ENCODE data around the gene HS6ST1.
"Not testable (repeated sequence)": the region's sequence is repeated elsewhere in the genome, so short reads cannot be mapped to it uniquely, and the experiment has no call there.

HS6ST1 gene

DNA sequence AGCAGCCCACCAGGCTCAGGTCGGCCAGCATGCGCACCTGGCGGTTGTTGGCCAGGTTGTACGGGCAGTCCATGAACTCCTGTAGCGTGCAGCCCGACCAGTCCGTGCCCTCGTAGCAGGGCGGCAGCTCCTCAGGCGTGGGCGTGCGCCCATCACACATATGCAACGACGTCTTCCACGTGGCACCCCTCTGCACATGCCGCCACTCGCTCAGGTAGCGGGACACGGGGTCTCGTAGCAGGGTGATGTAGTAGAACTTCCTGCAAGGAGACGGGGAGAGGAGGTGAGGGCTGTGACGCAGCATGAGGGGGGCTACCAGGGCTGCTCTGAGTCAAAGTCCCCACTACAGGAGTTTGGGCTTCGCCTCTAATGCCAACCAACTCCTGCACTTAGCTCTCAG, 50.1 kb downstream of the HS6ST1 start:
- DNase-seq (ENCODE audit: low read depth), result not testable (repeated sequence)

DNA sequence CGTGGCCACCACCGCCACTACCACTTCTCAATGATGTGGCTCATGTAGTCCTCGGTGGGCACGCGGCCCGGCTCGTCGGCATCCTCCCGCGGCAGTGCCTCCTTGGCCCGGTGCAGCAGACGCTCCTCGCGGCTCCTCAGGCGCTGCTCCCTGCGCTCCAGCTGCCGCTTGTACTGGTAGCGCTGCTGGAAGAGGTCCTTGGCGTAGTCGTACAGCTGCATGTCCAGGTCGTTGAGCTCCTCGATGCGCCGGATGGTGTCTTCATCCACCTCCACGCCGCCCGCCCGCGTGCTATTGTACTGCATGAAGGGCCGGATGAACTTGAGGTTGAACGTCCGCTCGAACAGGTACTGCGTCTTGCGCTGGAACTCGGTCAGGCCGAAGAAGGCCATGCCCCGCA, 50.5 kb downstream of the HS6ST1 start:
- DNase-seq (ENCODE audit: low read depth), result not testable (repeated sequence)

DNA sequence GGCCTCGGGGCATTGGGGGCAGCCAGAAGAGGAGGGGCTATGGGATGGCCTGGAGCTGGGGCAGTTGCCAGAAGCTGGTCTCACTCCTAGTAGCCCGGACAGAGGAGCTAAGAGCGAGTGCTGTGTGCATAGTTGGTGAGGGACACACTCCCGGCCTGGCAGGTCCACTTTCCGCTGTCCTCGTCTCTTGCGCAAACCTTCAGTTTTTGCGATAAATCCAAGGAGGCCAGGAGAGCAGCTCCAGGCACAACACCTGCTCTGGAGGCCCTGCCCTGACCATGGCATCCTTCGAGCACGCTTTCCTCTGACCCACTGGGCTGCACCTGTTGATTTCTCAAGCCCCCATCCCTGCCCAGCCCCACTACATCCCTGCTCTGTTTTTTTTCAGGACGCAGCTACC, 51.0 kb downstream of the HS6ST1 start:
- DNase-seq (ENCODE audit: low read depth), result not testable (repeated sequence)

DNA sequence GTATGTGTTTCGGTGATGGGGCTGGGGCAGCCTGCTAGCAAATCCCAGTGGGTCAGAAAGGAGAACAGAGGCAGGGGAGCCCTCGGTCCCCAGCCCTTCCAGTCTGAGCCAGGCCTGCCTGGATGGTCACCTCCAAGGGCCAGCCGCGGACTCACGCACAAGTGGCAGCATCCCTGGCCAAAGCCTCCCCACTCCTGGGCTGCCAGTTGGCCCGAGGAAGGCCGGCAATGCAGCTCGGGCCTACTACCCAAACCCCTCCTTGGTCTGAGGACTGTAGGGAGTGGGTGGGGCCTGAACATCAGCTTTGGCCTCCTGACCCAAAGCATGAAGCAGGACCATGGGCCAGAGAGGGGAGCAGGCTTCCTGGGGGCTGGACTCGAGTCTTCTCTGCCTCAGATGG, 51.5 kb downstream of the HS6ST1 start:
- DNase-seq (ENCODE audit: low read depth), result not testable (repeated sequence)

DNA sequence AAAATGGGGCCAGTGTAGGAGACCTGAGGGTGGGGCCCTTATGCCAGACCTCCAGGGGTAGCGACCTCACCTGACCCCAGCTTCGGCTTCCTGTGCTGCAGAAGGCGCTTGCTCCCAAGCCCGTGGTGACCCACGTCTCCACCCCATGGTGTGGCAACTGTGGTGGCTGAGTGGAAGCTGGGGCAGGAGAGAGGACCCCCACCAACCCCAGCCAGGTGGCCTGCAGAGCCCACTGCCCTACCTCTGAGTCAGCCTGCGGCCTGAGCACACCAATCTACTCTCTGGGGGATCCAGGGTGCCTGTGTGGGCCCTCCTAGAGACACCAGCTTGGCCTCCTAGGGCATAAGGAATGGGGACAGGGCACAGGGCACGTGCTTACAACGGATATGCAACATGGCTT, 52.2 kb downstream of the HS6ST1 start:
- DNase-seq (ENCODE audit: low read depth), result not testable (repeated sequence)

DNA sequence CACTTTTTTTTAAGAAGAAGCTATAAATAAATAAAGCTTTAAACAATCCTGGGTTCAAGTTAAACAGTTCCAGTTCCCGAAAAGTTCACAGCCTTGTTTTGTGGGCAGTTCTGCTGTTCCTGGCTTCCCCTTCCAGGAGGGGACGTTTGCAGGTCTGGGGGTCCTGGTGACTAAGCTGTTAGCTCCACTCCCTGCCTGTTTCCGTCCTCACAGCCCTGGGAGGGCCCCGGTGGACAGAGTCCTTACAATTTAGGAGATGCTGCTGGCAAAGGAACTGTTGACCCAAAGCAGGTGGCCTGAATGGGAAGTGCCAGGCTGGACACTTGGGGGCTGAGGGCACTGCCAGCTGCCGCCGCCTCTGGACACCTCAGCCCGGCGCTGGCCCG, 53.1 kb downstream of the HS6ST1 start:
- not testable (repeated sequence) for DNase-seq (ENCODE audit: low read depth)

DNA sequence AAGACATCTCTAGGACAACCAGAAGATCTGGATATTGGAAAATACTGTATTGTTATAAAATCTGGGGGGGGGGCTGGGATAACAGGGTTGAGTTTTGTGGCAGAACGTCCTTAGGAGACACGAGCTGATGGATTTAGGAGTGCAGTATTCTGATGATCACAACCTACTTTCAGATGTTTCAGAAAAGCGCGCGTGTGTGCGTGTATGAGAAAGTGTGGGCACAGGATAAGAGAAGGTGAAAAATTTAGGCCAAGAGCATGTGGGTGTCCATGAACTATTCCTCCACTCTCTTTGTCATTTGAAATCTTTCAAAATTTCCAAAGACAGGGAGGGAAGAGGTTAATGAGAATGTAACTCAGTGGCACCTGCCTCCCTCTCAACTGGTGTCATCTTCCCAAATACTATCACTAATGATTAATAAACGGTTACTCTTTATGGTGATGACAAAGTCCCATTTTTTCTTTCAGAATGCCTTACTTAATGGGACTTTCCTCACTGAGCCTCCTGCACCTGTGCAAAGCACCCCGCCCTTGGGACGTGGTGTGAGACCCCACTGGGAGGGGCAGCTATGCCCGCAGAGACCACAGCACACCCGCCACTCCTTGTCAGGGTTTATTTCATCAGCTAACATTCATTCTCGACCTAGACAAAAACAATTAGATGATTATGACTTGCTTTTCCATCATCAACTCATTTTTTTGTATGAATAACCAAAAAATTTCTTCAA, 53.6 kb downstream of the HS6ST1 start:
- DNase-seq (ENCODE audit: low read depth), result no peak

DNA sequence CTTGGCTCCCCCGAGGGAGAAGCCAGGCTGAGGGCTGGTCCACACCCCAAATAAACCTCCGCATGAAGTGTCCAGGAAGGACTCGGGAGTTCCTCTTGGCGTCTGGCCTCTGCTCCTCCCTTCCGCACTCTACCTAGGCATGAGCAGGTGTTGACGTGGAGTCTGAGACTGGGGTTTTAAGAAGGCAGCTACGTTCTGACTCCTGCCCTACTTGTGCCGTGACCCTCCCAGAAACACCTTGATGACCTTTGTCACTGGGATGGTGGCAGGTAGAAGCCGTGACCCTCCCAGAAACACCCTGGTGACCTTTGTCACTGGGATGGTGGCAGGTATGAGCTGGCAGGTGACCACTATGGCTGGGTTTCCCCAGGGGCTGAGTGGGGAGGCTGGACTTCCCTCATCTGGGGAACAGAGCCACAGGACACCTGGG, 54.8 kb downstream of the HS6ST1 start:
- DNase-seq (ENCODE audit: low read depth), result no peak

DNA sequence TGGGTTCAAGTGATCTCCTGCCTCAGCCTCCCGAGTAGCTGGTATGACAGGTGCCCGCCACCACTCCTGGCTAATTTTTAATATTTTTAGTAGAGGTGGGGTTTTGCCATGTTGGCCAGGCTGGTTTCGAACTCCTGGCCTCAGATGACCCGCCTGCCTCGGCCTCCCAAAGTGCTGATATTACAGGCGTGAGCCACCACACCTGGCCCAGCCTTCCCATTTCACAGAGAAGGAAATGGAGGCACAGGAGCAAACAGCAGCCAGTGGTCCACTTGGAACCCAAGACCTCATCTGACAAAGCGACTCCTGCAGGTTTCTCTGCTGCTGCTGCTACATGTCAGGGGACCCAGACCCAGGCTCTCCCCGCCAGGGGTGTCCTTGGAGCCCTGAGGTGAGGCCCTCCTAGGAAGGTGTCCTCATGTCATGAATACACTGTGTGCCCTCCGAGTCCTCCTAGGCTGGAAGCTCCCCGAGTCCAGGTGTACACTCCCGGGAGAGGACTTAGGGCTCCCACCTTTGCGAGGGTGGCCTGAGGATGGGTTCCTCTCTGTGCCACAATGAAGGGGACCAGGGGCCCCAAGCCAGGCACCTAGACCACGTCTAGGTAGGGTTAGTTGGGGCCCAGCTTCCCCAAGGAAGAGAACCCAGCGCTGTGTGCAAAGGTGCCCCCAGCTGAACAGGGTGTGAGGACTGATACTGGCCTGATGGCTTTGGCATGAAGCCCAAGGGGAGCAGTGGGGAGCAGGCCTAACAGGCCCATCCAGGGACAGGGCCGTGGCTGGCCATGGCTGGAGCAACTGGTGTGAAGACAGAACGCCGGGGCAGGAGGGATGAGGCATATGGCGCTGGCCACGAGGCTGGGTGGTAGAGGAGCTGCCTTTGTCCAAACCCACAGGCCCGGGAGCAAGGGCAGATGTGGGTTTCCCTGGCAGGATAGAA, 56.1 kb downstream of the HS6ST1 start:
- no peak for DNase-seq (ENCODE audit: low read depth)

DNA sequence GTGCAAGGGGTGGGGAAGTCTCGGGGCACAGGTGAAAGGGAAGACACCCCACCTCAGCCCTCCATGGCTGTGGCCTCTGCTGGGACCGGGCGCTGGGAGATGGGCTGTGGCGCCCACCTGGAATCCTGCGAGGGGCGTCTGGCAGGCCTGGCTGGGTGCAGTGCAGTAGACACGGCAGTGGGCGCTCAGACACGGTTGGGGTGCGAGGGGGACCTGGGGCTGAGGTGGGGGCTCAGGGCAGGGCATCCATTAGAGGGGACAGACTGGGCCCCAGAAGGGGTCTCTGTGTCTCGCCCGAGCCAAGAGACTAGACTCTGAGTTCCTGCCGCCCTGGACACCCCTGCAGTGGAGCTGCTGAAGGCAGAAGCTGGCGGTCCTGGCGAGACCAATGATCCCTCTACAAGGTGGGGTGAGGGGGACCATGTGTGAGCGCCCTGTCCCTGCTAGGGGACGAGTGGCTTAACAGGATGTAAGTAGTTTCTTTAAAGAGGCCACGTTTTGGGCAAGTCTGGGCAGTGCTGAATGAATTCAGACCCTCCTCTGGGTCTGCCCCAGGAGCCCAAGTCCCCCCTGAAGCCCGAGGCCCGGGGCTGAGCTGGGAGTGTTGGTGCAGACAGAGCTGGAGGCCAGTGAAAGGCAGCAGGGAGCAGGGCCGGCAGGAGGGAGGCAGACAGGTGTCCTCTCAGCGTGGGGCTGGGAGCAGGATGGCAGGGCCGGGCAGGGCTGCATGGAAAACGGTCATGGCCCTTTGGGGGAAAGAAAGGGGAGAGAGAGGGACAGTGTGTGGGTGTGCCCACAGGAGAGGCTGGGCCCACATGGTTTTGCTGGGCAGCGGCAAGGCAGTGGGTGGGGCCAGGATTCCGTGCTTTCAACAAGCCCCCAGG, 57.2 kb downstream of the HS6ST1 start:
- DNase-seq (ENCODE audit: low read depth), result no peak

DNA sequence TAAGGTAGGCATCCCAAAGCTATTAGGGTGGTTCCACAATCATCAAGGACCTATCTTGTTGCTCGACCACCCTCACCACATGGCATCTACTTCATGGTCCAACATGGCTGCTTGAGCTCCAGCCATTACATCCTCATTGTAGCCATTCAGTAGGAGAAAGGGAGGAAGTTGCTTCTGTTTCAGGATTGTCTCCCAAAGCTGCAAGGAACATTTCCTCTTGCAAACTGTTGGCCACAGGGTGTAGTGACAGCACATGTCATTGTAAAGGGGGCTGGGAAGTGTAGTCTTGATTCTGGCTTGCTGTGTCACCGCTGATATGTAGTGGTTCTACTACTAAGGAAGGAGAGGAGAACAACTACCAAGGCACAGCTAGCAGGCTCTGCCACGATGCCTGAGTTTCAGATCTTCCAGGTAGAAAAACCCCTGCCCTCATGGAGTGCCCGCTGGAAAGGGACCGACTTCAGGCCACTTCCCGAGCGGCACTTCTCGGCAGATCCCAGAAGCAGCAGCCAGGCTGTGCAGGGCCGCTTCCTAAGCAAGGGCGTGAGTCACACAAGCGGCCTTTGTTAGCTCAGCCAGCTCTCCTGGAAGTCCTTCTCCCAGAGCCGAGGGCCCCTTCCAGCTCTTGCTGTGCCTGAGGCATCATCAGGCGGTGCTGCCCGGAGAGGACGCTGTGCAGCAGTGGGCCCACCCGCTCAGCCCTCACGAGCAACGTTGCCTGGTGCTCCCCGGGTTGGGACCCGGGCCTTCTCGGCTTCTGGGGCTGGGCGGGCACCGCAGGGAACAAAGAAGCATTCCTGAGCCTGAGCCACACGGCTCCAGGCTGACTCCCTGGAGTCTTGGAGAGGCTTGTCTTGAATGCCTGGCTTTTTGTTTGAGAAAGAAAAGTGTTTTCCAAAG, 58.2 kb downstream of the HS6ST1 start:
- DNase-seq (ENCODE audit: low read depth), result no peak

DNA sequence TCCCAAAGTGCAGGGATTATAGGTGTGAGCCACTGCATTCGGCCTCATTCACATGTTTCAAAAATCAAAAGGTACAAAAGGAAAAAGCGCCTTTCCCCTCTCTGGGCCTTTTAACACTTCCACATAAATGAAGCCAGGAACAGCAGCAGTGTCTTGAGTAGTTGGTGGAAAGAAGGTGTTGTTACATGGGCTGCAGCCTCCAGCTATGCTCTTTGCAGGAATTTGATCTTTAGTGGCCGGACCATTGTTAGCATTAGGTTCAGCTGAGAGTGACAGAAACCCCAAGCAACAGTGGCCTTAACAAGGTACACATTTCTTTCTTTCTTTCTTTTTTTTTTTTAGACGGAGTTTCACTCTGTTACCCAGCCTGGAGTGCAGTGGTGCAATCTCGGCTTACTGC, 59.1 kb downstream of the HS6ST1 start:
- DNase-seq (ENCODE audit: low read depth), result no peak

DNA sequence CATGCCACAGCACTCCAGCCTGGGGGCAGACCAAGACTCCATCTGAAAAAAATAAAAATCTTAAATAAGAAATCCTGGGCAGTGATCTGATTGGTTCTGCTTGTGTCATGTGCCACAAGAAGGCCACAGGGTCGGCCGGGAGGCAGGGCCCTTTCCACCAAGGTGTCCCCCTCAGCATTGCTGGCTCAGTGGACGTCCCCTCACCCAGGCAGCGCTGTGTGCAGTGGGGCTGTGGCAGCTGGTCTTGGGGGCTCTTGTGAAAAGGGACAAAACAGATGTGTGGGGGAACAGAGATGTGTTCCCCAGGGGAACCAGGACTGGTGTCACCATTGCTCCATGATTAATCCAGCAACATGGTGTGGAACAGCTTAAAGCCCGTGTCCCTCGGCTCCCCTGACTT, 60.5 kb downstream of the HS6ST1 start:
- no peak for DNase-seq (ENCODE audit: low read depth)

DNA sequence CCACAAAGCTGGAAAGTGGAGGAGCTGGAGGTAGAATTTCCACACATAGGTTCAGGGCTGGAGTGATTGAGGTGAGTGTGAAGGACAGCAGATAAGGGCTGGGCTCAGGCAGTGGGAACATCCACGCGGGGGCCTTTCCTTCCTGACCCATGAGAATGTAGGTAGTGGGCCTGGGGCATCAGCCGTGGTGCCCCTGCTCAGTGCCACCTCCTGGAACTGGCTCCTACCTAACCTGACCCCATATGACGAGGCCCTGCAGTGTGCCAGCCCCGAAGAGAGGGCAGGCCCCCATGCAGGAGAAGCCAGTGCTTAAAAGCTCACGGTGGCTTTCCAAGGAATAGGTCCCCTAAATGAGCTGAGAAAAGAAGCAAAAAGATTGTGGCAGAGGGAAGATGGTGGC, 66.2 kb downstream of the HS6ST1 start:
- no peak for DNase-seq (ENCODE audit: low read depth)

DNA sequence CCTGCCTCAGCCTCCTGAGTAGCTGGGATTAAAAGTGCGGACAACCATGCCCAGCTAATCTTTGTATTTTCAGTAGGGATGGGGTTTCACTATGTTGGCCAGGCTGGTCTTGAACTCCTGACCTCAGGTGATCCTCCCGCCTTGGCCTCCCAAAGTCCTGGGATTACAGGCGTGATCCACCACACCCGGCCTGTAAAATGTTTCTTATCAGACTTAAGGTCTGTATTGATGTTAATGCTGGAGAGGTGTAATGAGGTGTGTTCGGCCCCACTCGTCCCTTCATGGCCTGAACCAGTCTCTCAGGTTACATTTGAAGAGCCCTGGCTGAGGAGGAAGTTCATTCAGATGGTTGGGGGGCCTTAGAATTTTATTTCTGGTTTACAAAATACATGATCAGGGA, 66.6 kb downstream of the HS6ST1 start:
- not testable (repeated sequence) for DNase-seq (ENCODE audit: low read depth)

DNA sequence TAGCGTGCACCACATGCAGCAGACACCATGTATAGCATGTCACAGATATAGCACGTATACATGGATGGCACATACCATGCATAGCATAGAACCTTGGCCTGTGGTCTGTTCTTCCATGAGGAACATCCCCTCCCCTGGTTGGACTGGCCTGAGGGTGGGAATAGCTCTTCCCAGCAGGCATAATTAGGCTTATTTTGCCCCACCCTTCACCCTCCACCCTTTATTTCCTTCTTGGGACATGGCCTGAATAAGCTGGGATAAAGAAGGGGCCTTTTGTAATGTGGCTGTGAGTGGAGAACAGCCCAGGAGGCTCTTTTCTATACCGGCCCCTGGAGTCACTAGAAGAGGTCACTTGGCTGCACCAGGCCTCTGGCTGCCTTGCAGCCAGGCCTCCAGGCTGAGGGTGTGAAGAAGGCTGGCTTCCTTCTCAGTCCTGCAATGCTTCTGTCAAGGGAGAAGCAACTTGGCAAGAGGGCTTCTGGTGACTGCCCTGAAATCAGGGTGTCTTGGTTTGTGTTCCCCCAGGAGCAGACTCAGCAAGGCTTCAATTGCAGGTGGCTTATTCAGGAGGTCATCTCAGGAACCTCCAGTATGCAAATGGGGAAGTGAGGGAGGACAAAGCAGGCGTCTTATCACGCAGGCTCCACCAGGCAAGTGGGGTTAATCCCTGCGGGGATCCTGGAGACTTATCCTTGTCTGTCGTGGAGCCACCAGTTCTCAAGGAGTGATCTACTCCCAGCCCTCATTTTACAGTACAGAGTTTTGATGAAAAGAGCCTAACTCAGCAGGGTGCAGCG, 68.2 kb downstream of the HS6ST1 start:
- DNase-seq (ENCODE audit: low read depth), result no peak

DNA sequence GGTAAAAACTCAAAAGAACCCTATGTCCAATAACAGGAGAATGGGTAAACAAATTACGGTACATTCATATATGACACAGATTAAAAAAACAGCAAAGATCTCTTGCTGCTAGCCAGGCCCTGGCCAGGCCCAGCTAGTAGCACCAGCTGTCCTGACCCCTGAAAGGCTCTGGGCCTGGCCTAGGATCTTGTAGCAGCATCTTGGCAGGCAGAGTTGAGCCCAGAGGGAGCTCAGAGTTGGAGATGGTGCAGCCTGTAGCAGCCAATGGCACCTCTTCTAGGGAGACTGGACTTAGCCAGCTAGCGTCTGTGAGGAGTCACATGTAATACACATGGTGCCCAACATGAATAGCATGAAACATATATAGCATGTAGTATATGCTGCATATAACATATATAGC, 69.1 kb downstream of the HS6ST1 start:
- DNase-seq (ENCODE audit: low read depth), result no peak

DNA sequence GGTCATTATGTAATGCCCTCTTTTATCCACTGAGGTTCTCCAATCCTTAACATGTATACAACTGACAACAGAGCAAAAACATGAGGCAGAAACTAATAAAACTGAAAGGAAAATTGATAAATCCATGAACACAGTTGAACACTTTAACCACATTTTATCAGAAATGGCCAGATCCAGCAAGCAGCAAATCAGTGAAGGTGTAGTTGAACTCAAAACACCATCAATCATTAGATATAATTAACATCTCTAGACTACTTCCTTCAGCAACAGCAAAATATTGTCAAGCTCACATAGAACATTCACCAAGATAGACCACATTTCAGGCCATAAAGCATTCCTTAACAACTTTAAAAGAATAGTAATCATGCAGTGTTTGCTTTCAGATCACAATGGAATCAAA, 72.9 kb downstream of the HS6ST1 start:
- DNase-seq (ENCODE audit: low read depth), result no peak

DNA sequence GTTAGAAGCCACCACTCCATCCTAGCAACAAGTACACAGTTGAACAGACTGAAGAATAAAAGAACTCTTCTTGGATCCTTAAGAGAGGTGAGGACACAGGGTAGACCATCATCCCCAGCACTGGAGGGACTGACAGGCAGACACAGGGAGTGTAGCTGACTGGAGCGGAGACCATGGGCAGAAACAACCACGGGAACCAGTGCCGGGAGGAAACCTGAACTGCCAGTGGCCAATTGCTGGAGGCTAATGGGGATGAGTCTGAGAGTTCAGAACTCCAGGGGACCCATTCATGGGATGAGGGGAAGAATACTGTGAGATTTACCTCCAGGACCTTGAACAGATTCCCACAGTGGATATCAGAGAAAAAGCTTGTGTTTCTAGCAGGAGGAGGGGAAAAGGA, 76.8 kb downstream of the HS6ST1 start:
- DNase-seq (ENCODE audit: low read depth), result no peak

DNA sequence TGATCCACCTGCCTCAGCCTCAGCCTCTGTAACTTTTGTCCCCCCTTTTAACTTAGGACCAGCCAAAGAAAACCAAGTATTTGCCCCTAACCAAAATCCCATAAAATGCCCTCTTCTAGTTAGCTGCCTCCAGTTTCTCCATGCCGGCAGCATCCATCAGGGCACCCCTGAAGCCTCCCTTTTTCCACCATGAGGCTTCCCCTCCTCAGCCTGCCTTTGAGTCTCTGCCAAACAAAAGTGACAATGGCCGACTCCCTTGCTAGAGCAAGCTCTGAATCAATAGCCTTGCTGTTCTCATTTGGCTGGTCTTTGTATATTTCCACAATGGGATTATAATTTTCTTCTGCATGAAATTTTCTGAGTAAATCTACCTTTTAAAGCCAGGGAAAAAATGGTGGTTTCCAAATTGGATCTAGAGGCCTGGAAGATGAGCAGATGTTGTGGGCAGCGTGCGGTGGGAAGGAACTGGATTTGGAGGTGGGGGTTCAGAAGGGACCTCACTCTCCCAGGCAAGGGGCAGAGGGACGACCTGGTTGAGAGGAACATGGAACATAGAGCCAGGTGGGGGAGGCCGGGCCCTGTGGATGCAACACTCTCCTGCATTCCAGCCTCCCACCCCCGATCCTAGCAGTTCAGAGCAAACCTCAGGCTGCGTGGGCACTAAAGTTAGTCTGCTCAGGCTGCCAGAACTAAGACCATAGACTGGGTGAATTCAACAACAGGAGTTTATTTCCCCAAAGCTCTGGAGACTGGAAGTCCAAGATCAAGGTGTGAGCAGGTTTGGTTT, 80.6 kb downstream of the HS6ST1 start:
- no peak for DNase-seq (ENCODE audit: low read depth)
